ENCODE results near the gene ARID1B. TPM values are rescaled to one million over a fixed set of nuclear protein-coding genes. Genes with fewer than 3 reads are reported as not detected.

The ARID1B gene
- total RNA-seq, 2 donors from 2014 or later: 92.3 to 129 TPM

DNA sequence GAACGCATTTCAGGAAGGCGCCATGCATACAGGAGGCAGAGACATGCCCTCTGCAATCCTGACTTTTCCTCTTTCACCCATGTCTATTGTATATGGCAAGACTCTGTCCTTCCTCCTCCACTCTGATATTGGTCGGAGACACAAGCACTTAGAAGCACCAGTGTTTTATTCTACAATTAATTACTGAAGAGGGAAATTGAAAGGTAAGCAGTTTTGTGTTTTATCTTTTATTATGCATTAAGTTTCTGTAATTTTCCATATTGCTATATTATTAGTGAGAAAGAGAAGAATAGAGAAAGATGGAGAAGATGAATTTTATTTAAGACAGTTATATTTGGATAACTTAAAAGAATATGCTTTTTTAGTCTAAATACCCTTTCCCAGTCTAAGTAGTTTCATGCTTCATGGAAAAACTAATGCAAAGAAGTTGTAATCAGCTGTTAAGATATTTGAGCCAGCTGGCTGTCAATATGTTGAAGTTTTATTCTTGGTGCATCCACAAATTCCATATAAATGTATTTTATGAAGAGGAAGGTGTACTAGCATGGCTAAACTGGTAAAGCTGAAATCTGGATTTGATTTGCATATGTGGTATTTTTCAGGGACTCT is 13.6 kb downstream of the ARID1B start:
- peaks cover 53 to 62% of the 10 kb centered on the region in 2 donors for H3K4me1 Mint-ChIP-seq (ENCODE audit: low read depth in 2 of 2)
- peak overlapping the region in 1 of 2 donors; percentile 81 for H3K27ac Mint-ChIP-seq
- no peaks in the 10 kb centered on the region for H3K9me3 Mint-ChIP-seq

DNA sequence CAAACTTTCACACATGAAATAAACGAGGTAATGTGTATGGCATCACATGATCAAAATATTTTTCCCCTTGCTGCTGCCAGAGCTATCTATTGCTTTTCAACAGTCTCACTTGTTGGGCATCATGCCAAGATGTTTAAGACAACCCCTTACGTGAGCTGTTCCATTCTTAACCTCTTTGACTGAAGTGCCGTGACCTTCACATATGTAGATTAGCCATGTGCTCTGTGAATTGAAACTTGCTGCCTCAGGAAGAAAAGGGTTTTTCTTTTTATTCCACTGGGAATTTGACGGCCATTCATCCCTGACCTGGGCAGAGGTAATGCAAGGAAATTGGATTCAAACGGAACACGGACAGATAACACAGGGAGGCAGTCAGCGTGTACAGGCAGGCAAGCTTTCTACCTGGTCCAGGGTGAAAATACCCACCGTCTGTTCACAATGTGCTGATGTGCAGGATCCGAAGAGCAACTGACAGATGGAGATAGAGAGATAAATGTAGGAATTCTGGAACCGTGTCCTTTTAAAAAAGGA is 14.2 kb downstream of the ARID1B start:
- H3K27ac Mint-ChIP-seq: peak overlapping the region in 1 of 2 donors; percentile 81
- no peaks in the 10 kb centered on the region for H3K9me3 Mint-ChIP-seq
- H3K36me3 Mint-ChIP-seq: no peaks in the 10 kb centered on the region
- H3K4me1 Mint-ChIP-seq (ENCODE audit: low read depth in 2 of 2): peaks cover 53 to 62% of the 10 kb centered on the region in 2 donors
- peak; percentile 51 to 71 for ATAC-seq
- no peak for DNase-seq (ENCODE audit: low spot score)
- H3K27me3 Mint-ChIP-seq: no peaks in the 10 kb centered on the region
- peak overlapping the region; percentile 47 for H3K4me3 Mint-ChIP-seq

More for the DNA sequence above, 13.6 kb downstream of the ARID1B start:
- no peak for DNase-seq (ENCODE audit: low spot score)
- Mint-ChIP-seq H3K36me3 (peaks cover 6% of the 10 kb centered on the region), H3K27me3 (no peaks in the 10 kb centered on the region), H3K4me3 (peak overlapping the region; percentile 47)
- ATAC-seq: no peak

DNA sequence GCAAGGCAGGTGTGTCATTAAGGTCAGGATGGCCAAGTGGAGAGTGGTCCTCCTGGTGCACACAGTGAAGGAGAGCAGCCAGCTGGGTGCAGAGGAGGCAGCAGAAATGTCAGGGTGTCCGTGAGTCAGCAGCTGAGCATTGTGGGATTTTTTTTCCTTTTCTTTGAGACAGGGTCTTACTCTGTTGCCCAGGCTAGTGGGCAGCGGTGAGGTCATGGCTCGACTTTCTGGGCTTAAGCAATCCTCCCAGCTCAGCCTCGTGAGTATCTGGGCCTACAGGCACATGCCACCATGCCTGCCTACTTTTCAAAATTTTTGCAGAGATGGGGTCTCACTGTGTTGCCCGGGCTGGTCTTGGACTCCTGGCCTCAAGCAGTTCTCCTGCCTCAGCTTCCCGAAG is 16.0 kb downstream of the ARID1B start:
- no peaks in the 10 kb centered on the region for H3K36me3 Mint-ChIP-seq
- H3K27me3 Mint-ChIP-seq: no peaks in the 10 kb centered on the region
- DNase-seq (ENCODE audit: low spot score) (no peak), ATAC-seq (no peak)
- H3K4me1 Mint-ChIP-seq (ENCODE audit: low read depth in 2 of 2): peaks cover 56 to 69% of the 10 kb centered on the region in 2 donors
- peak overlapping the region in 1 of 2 donors; percentile 9 for H3K27ac Mint-ChIP-seq
- H3K9me3 Mint-ChIP-seq: no peaks in the 10 kb centered on the region
- H3K4me3 Mint-ChIP-seq: no peak overlapping the region

DNA sequence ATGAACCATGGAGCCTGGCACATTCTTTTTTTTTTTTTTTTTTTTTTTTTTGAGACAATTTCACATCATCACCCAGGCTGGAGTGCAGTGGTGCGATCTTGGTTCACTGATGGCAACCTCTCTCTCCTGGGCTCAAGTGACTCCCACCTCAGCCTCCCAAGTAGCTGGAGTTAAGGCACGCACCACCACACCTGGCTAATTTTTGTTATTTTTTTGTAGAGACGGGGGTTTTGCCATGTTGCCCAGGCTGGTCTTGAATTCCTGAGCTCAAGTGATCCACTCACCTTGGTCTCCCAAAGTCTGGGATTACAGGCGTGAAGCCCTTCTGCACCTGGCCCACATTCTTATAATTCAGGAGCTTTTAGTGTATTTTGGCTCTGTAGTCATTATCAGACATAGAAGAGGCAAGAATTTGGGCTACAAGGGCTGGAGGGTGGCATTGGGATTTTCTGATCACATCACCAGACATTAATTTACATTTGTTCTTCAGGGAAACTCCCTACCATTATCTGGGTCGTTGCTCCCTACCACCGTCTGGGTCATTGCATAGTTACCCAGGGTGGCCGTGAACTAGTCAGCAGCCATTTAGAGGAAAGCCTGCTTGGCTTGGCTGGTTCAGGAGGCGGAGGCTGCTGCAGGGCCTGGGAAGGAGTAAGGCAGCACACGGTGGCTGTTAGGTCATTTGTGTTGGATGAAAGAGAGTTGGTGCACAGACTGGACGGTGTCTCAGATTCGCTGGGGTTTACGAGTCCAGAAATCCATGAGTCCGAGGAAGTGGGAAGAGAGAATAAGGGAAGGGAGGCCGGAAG is 17.6 kb downstream of the ARID1B start:
- H3K4me1 Mint-ChIP-seq (ENCODE audit: low read depth in 2 of 2): peaks cover 53 to 62% of the 10 kb centered on the region in 2 donors

DNA sequence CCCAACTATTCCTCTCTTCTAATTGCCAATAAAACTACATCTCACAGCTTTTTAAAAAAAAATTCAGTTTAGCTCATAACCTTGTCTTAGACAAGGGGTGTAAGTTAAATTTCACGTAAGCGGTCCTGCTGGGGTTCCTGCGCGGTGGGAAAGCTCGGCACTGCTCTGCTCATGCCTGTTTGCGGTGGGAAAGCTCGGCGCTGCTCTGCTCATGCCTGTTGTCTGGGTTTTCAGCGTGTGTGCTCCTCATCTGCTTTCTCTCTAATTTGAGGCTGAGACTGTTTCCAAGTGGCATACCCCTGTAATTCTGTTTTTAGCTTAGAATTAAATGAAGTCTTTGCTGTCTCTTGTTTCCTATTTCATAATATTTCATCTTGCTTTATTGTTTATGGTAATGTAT is 18.6 kb downstream of the ARID1B start:
- H3K4me3 Mint-ChIP-seq: no peak overlapping the region

More for the DNA sequence above, 17.6 kb downstream of the ARID1B start:
- H3K27ac Mint-ChIP-seq: peak overlapping the region; percentile 30 to 70
- DNase-seq (ENCODE audit: low spot score): no peak
- H3K4me3 Mint-ChIP-seq: peak overlapping the region; percentile 57
- ATAC-seq: peak; percentile 80 to 86
- H3K27me3 Mint-ChIP-seq: no peaks in the 10 kb centered on the region
- no peaks in the 10 kb centered on the region for H3K36me3 Mint-ChIP-seq
- no peaks in the 10 kb centered on the region for H3K9me3 Mint-ChIP-seq

DNA sequence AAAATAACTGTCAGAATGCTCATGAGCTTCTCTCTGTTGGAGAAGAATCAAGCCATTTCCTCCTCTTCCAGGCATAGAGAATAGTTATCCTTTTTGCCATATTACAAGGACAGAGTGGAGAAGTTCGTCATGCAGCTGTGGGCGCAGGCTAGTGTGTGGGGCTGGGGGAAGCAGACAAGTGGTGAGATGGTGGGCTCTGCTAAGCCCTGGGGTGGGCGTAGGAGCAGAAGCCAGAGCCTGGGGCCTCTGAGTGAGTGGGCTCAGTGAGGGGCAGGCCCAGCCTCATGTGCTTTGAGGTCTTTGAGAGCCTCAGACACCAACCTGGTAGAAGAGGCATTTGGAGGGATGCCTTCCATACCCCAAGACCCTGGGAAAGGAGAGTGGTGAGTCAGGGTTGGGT is 19.4 kb downstream of the ARID1B start:
- H3K4me3 Mint-ChIP-seq: no peak overlapping the region
- no peaks in the 10 kb centered on the region for H3K36me3 Mint-ChIP-seq

More for the DNA sequence above, 18.6 kb downstream of the ARID1B start:
- no peaks in the 10 kb centered on the region for H3K27me3 Mint-ChIP-seq
- DNase-seq (ENCODE audit: low spot score) (no peak), ATAC-seq (no peak)
- peaks cover 49 to 58% of the 10 kb centered on the region in 2 donors for H3K4me1 Mint-ChIP-seq (ENCODE audit: low read depth in 2 of 2)
- H3K36me3 Mint-ChIP-seq: no peaks in the 10 kb centered on the region
- H3K27ac Mint-ChIP-seq: peak overlapping the region in 1 of 2 donors; percentile 60
- H3K9me3 Mint-ChIP-seq: no peaks in the 10 kb centered on the region

DNA sequence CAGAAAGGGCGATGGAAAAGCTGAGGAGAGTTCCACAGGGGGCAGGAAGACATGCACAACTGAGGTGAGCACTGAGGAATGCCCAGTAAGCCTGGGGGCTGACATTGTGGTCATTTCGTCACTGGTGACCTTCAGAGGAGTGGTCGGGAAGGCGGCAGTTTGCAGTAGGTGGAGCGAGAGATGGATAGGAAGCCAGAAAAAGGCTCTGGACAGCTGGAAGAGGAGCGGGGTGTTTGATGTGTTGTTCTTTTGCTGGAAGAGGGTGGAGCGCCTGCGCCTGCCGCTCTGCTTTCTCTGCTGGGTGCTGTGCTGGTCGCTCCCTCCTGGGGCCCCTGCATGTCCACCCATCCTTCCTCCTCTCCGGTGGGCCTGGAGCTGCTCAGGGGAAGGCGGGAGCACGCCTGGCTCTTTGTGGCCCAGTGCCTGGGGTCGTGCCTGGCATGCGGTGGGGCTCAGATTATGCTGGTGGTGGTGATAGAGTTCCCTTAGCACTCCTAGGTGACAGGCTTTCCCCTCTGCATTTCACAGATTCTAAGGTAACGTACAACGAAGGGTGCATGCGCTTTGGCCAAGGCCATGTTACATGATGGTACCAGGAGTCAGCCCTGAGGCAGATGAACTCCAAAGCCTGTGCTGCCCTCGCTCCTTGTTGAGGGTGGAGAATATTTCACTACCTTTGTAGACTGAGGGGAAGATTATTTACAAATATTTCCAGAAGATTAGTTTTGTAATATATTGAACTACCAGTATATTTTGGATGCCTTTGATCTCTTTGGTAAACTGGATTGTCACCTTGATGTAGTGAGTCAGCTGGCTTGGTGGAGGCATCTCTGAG is 20.9 kb downstream of the ARID1B start:
- no peak for DNase-seq (ENCODE audit: low spot score)
- H3K4me1 Mint-ChIP-seq (ENCODE audit: low read depth in 2 of 2): peaks cover 40 to 56% of the 10 kb centered on the region in 2 donors
- no peak overlapping the region for H3K4me3 Mint-ChIP-seq
- no peaks in the 10 kb centered on the region for H3K36me3 Mint-ChIP-seq
- H3K27me3 Mint-ChIP-seq: no peaks in the 10 kb centered on the region
- H3K9me3 Mint-ChIP-seq: no peaks in the 10 kb centered on the region
- H3K27ac Mint-ChIP-seq: peak overlapping the region in 1 of 2 donors; percentile 26
- no peak for ATAC-seq

More for the DNA sequence above, 19.4 kb downstream of the ARID1B start:
- peak overlapping the region in 1 of 2 donors; percentile 60 for H3K27ac Mint-ChIP-seq
- no peaks in the 10 kb centered on the region for H3K9me3 Mint-ChIP-seq
- ATAC-seq: no peak
- DNase-seq (ENCODE audit: low spot score): no peak
- H3K4me1 Mint-ChIP-seq (ENCODE audit: low read depth in 2 of 2): peaks cover 43 to 51% of the 10 kb centered on the region in 2 donors
- H3K27me3 Mint-ChIP-seq: no peaks in the 10 kb centered on the region

DNA sequence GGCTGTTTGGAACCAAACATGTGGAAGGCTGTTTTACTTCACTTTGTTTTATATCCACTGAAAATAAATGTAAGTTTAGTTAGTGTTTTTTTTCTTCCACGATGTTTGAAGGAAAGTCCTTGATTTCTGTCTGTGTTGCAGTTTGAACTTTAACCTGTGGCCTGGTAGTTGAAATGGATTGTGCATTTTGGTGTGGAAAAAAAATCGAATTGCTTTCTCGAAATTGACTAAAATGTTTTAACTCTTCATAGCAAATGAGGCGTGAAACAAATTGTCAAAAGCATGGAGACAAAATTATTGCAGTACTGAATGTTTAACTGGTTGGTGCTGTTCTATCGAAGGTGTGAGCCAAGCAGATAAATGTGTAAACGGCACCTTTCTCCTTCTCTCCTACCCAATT is 24.5 kb downstream of the ARID1B start:
- H3K4me3 Mint-ChIP-seq: peak overlapping the region; percentile 4
- no peak overlapping the region for H3K27ac Mint-ChIP-seq
- DNase-seq (ENCODE audit: low spot score) (no peak), ATAC-seq (no peak)
- H3K27me3 Mint-ChIP-seq: no peaks in the 10 kb centered on the region
- H3K4me1 Mint-ChIP-seq (ENCODE audit: low read depth in 2 of 2): peaks cover 44 to 61% of the 10 kb centered on the region in 2 donors
- peaks cover 2% of the 10 kb centered on the region for H3K9me3 Mint-ChIP-seq
- H3K36me3 Mint-ChIP-seq: no peaks in the 10 kb centered on the region

DNA sequence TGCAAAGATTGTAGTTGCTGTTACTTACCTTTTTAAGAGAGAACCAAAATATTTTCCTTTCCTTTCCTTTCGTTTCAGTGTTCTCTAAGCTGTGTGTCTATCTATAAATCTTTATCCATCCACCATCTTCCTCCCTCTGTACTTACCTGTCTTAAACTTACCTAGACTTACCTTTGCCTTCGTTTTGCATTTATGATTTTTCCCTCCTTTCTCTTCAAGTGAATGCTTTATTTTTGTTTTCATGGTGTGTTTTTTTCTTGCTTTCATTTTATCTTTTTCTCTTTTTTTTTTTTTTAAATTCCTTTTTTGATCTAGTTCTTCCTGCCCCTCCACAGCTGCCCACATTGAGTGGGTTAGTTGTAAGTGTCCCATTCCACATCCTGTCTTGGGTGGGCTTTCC is 26.2 kb downstream of the ARID1B start:
- no peak overlapping the region for H3K27ac Mint-ChIP-seq
- DNase-seq (ENCODE audit: low spot score) (no peak), ATAC-seq (no peak)
- no peak overlapping the region for H3K4me3 Mint-ChIP-seq
- peaks cover 2% of the 10 kb centered on the region for H3K9me3 Mint-ChIP-seq
- H3K36me3 Mint-ChIP-seq: no peaks in the 10 kb centered on the region
- peaks cover 42 to 61% of the 10 kb centered on the region in 2 donors for H3K4me1 Mint-ChIP-seq (ENCODE audit: low read depth in 2 of 2)
- no peaks in the 10 kb centered on the region for H3K27me3 Mint-ChIP-seq

DNA sequence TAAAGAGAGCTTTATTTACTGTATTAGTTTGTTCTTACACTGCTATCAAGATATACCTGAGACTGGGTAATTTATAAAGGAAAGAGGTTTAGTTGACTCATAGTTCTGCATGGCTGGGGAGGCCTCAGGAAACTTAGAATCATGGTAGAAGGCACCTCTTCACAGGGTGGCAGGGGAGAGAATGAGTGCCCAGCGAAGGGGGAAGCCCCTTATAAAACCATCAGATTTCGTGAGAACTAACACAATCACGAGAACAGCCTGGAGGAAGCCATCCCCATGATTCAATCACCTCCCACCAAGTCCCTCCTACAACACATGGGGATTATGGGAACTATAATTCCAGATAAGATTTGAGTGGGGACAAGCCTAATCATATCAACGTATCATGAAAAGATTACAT is 27.2 kb downstream of the ARID1B start:
- H3K27ac Mint-ChIP-seq: no peak overlapping the region
- no peak overlapping the region for H3K4me3 Mint-ChIP-seq
- DNase-seq (ENCODE audit: low spot score) (no peak), ATAC-seq (no peak)
- H3K4me1 Mint-ChIP-seq (ENCODE audit: low read depth in 2 of 2): peaks cover 43 to 66% of the 10 kb centered on the region in 2 donors
- H3K27me3 Mint-ChIP-seq: no peaks in the 10 kb centered on the region
- H3K36me3 Mint-ChIP-seq: no peaks in the 10 kb centered on the region
- peaks cover 2% of the 10 kb centered on the region for H3K9me3 Mint-ChIP-seq

DNA sequence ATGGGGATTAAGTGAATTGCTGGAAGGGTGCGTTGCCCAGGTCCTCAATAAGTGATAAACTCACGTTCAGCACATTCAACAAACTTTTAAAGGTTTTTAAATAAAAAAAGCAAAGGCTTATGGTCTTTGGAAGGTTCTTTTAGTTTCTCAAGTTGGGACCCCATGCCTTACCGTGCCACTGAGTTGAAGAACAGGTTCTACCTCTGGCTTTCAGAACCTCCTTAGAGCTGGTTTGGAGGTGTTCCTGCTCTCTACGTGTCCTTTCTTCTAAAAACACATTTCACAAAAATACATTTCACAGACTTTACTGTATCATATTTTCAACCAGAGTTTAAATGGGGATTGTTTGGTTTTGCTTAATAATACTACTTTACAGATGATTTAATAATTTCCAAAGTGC is 29.0 kb downstream of the ARID1B start:
- H3K4me1 Mint-ChIP-seq (ENCODE audit: low read depth in 2 of 2): peaks cover 59 to 84% of the 10 kb centered on the region in 2 donors
- no peaks in the 10 kb centered on the region for H3K27me3 Mint-ChIP-seq
- H3K4me3 Mint-ChIP-seq: no peak overlapping the region
- ATAC-seq (no peak), DNase-seq (ENCODE audit: low spot score) (no peak)
- peaks cover 2% of the 10 kb centered on the region for H3K9me3 Mint-ChIP-seq
- no peak overlapping the region for H3K27ac Mint-ChIP-seq
- H3K36me3 Mint-ChIP-seq: no peaks in the 10 kb centered on the region

DNA sequence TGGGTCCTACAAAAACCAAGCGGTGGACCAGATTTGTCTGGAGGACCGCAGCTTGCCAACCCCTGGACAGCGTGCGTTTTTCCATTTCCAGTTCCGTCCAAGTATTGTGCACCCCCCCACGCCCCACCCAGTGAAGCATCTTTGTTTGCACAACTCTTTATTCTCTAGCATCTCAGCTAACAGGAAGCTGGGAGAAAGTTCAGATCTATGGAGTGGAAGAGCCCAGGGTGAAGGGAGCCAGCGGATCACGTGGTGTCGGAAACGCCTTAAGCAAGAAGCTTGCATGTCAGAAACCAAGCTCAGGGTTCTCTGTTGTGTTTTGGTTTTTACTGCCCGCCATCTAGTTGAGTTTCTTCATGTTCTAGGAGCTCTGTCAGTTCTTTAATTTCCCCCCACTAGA is 29.9 kb downstream of the ARID1B start:
- H3K9me3 Mint-ChIP-seq: peaks cover 2% of the 10 kb centered on the region
- H3K27ac Mint-ChIP-seq: no peak overlapping the region
- H3K27me3 Mint-ChIP-seq: no peaks in the 10 kb centered on the region
- no peak overlapping the region for H3K4me3 Mint-ChIP-seq
- H3K36me3 Mint-ChIP-seq: no peaks in the 10 kb centered on the region
- peaks cover 62 to 87% of the 10 kb centered on the region in 2 donors for H3K4me1 Mint-ChIP-seq (ENCODE audit: low read depth in 2 of 2)
- ATAC-seq (no peak), DNase-seq (ENCODE audit: low spot score) (no peak)

DNA sequence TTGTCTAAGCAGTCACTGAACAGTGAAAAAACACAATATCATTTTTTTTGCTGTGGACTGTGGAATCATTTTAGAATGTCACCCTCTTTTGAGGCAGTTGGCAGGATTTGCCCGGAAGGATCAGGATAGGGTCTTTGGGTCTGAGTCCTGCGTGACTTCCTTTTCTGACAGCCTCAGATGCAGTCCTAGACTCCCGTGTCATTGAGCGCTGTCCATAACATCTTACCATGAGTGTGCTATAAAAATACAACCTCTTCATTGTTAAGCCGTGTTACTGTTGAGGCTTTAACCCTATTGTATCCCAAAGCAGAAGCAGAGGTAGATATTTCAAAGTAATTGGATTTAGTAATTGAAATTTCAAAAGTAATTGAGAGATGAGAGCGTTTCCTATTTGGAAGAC is 30.6 kb downstream of the ARID1B start:
- Mint-ChIP-seq H3K4me1 (ENCODE audit: low read depth in 2 of 2) (peaks cover 66 to 85% of the 10 kb centered on the region in 2 donors), H3K9me3 (peaks cover 2% of the 10 kb centered on the region), H3K36me3 (no peaks in the 10 kb centered on the region), H3K27me3 (no peaks in the 10 kb centered on the region), H3K27ac (peak overlapping the region in 1 of 2 donors; percentile 31), H3K4me3 (peak overlapping the region; percentile 0)
- ATAC-seq (no peak), DNase-seq (ENCODE audit: low spot score) (no peak)

All from natural killer cell treated with Interleukin-12 subunit alpha and Interleukin-12 subunit beta and Interleukin-15 and Interleukin-18, amount 100 ng/mL, for 72 hours (primary cell).